Stimulated activated CD4-positive, alpha-beta T cell treated with anti-CD3 and anti-CD28 coated beads, Interleukin-12 subunit alpha, Interleukin-12 subunit beta, amount 100 ng/mL, for 4 hours (primary cell): ENCODE measurements around the gene MRTO4.
"Not testable (repeated sequence)": the region's sequence is repeated elsewhere in the genome, so short reads cannot be mapped to it uniquely, and the experiment has no call there.

Source experiments
- DNase-seq: peaks from one replicate; pipeline ENCODE4 v3.0.0-alpha.2; 2020

The MRTO4 gene

DNA sequence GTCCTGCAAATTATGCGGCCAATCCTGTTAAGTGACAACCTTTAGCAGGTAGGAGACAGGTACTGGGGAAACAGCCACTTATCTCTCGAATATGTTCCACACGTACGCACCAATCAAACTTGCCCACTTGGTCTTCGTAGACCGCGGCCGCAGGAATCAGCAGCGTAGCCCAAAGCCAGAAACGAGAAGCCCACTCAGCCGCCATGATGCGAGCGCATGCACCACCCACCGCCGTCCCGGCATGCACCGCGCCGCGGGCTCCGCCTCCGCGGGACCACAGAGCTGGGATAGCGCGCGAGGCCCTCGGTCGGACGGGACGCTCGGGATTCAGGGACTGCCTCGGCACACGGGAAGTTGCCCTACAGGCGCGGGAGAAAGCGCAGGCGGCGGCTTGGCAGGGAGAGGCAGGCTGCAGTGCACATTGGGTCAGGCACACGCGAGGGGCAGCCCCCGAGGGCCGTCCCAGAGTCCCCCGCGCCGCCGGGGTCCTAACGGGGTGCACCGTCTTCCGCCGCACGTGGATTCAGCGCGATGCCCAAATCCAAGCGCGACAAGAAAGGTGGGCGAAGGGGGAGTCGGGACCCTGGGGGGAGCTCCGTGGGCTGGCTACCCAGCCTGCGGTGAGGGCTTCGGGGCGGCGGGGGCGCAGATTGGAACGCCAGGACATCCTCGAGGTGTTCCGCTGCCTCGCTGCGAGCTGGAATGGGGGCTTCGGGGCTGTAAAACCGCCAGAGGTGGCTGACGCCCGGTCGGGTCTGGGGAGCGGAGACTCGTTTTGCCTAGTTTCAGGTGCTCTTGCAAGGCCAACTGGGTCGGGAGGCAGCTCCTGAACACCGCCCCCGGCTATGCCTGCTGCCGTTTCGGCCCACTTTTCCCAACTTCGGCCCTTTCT is at the start of gene MRTO4, which contains the start of gene EMC1:
TSS of gene MRTO4 (plus strand) at position 501 of the 892 bp plus-strand sequence. CDS start at position 532, 31 bp downstream.
TSS of gene EMC1 (minus strand) at position 220 of the 892 bp plus-strand sequence. CDS start at position 205, 15 bp downstream.
- DNase-seq = peak; percentile 89

DNA sequence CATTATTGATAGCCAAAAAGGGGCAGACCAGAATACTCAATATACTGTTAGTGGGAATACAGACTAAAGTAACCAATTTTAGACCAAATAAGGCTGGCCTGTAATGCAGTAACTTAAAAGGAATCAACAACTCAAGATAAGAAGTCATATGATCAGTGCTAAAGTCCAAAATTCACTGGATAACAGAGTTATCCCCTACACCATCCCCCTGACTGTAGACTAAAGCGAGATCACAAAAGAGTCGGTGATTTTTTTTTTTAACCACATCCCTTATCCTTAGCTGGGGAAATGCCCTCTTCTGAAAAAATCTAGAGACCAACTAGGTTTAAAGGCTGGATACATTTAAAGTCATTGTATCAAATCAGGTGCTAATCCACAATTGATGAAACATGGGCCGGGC is 49.2 kb upstream of the MRTO4 start:
- no peak for DNase-seq

DNA sequence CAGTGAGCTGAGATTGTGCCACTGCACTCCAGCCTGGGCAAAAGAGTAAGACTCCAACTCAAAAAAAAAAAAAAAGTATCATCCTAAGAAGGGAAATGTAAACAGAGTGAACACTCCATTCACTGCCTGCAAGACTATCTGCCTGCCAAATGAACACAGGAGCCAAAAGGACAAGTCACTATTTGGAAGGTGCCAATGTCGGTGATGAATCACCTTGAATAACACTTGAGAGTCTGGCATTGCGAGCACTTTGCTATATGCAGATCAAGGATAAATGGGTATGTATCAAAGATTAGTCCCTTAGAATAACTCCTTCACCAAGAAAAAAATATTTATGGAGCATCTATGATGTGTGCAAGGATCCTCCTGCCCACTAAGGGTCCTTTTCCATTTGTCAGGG is 48.2 kb upstream of the MRTO4 start:
- no peak for DNase-seq

DNA sequence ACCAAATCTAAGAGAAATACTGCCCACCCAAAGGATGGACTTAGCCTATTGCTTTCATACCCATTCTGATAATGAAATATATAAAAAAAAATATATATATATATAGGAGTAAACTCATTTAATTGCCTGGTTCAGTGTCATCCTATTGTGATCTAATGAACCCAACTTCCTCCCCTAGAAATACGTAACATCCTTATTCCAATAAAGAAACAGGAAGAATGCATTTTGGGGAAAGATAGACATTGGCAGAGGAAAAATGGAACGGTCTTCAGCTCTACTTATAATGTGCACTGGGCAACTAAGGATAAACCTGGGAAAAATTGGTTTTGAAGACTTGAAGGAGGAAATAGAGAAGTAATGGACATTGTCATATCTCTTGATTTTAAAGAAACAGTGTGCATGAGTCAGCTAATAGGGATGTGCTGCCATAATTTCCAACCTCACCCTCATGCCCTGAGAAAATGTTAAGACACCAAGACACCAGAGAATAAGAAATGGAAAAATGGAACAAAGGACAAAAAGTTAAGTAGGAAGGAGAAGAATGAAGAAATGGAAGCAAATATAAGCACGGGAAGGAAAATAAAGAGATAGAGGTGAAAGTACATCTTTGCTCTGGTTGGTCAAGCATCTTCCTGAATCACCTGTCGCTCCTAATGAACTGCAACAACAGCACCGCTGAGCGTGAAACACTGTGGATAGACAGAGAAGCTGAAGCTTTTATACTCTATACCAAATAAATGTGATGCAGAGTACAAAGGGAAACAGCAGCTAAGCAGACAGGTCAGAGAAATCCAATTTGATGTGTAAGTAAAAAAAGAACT is 46.9 kb upstream of the MRTO4 start:
- no peak for DNase-seq

GRCh38 chr1:19205403-19205802 is 46.2 kb upstream of the MRTO4 start:
- DNase-seq = no peak

- no peak for DNase-seq
Measured at GRCh38 chr1:19205845-19206244, 45.8 kb upstream of the MRTO4 start.

GRCh38 chr1:19206947-19207346 is 44.7 kb upstream of the MRTO4 start:
- no peak for DNase-seq

GRCh38 chr1:19208710-19209438 is 42.7 kb upstream of the MRTO4 start:
- DNase-seq = no peak

DNA sequence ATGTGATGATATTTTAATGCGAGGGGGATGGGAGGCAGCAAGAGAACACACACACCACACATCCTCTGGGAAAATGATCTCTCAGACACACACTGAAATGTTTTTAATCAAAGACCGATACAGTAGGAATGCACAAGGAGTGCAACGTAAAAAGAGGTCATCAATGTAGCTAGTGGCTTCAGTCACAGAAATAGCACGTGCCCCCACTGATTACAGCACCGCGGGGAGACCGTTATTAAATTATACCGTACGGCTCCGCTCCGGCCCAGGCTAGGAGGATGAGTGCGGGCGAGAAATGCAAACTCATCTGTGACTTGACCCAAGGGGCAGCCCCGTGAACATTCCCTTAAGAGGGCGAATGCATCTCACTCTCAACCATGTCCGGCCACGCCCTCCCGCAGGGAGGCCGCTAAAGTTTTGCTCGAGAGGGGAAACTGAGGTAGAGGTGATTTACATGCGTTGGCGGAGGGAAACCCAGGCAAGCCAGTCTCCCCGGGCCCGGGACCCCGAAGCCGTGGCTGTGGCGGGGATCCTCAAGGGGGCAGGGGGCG is 42.1 kb upstream of the MRTO4 start:
- peak; percentile 64 for DNase-seq

DNA sequence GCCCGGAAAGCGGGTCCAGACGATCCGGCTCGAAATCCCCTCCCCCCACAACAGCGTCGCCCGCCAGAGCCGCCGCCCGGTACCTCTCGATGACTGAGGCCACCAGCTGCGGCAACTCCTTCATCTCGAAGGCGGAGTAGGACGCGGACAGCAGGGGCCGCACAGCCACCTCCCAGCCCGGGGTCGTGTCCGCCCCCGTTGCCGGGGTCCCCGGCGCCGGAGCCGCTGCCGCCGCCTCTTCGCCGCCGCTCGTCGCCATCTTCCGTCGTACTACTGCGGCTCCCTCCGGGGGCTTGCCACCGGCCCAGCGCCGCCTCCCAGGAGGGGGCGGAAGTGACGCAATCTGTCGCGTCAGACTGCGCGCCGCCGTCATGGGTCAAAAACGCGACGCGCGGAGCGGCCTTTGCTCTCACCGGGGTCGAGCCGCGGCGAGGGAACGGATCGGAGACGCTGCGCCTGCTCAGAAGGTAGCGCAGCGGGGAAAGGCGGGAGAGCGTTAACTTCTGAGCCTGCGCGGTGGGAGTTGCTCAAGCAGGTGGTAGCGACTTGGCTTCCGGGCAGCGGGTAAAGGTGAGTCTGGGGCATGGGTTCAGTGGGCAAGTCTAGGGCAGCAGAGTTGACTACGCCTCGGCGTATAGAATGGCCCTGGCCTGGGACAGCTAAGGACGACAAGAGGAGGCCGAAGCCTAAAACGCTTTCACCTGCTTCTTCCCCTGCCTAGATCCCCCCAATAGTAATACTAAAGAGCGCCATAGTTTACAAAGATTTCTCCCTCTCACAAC is 41.4 kb upstream of the MRTO4 start, which contains the start of gene UBR4:
TSS of gene UBR4 (minus strand) at position 277 of the 782 bp plus-strand sequence. CDS start at position 259, 18 bp downstream.
- peak; percentile 97 for DNase-seq

- no peak for DNase-seq
Measured at GRCh38 chr1:19210772-19211549, 40.6 kb upstream of the MRTO4 start.

- no peak for DNase-seq
Measured at GRCh38 chr1:19212167-19212566, 39.4 kb upstream of the MRTO4 start.

DNA sequence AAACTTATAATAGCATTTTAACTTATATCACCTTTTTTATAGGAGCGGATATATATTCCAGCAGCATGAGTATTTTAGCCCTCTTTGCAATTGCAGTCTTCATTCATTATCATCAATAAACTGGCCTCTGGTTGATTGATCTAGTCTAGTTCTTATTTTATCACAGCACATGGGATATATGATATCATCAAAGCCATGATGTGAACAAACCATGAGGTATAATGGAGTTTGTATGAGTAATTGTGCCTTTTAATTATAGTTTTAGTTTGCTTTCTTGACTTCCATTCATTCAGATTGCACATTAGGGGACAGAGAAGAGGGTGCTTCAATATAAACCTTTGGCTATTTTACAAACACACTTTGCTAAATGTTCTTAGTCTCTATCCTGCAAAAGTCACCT is 38.0 kb upstream of the MRTO4 start:
- DNase-seq = no peak

- DNase-seq = not testable (repeated sequence)
Measured at GRCh38 chr1:19216585-19216984, 35.0 kb upstream of the MRTO4 start.

DNA sequence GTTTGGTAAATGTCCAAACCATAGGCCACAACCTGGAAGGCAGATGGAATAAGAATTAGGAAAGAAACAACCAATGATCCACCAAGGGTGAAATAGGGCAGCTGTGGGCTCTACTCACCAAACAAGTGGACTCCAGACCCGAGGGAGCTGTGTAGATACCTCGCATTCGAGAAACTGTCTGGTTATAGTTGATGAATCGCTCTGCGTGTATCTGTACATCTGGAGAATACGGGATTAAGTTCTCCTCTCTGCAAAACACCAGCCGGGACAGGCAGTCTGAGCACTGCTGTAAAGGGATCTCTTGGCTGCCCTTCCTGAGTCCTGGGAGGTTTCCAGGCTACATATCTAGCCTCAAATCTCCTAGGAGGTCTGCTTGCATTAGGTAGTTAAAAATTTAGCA is 32.2 kb upstream of the MRTO4 start:
- no peak for DNase-seq

DNA sequence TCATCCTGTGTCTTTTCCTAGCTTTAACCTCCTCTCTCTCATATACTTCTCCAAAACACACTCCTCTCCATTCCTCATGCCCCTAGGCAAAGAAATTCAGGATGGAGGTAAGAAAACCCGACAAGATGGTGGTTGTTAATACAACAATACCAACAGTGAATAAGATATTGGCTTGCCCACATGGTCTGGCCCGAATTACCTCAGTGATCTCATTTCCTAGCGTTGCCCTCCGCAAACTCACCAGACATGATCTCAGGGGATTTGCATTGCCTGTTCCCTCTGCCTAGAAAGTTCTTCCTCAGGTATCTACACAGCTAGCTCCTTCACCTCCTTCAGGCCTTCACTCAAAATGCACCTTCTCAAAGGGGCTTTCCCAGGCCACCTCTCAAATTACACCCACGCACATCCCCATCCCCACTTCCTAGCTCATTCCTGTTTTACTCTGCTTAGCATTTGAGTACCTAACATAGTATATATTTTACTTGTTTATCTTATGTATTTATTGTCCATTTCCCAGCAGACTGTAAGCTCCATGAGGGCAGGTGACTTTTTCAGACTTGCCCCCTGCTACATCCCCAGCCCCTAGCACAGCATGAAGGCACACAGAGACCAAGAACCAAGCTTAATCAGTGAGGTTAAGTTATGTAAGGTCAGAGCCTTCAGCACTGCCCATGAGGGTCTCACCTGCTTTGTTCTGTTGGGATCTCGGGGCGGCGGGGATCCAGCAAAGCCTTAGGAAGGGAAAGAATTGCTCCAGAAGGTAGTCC is 31.3 kb upstream of the MRTO4 start:
- no peak for DNase-seq

DNA sequence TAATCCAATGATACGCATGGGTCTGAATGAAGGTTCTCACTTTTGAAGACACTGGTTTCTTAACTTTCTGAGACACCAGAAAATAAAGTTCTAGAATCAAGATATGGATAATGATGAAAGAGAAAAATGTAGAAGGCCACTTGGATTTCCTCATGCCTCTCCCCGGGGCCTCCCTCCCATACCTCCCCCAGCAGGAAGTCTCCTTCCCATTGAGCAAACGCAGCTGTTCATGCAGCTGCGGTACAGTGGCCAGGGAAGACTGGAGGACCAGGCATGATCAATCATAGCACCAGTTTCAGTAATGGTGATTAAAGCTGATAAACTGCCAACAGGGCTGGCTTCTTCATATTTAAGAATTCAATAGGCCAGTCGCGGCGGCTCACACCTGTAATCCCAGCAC is 30.6 kb upstream of the MRTO4 start:
- DNase-seq = no peak

DNA sequence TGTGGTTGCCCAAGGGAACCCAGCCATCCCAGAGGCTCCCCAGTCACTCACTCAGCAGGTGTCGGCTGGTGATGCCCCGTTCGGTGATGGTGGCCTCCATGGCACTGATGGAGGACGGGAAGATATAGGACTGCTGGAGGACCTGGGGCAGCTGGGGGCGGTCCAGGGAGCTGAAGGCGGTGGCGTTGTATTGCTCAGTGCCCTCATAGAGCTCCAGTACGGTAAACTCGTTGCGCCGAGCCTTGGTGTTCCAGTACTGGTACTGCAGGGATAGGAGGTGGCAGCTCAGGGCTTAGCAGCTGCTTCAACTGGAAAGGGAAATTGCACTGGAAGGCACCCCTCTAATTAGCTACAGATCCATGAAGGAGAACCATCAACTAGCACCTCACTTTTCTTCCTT is 29.0 kb upstream of the MRTO4 start:
- no peak for DNase-seq

DNA sequence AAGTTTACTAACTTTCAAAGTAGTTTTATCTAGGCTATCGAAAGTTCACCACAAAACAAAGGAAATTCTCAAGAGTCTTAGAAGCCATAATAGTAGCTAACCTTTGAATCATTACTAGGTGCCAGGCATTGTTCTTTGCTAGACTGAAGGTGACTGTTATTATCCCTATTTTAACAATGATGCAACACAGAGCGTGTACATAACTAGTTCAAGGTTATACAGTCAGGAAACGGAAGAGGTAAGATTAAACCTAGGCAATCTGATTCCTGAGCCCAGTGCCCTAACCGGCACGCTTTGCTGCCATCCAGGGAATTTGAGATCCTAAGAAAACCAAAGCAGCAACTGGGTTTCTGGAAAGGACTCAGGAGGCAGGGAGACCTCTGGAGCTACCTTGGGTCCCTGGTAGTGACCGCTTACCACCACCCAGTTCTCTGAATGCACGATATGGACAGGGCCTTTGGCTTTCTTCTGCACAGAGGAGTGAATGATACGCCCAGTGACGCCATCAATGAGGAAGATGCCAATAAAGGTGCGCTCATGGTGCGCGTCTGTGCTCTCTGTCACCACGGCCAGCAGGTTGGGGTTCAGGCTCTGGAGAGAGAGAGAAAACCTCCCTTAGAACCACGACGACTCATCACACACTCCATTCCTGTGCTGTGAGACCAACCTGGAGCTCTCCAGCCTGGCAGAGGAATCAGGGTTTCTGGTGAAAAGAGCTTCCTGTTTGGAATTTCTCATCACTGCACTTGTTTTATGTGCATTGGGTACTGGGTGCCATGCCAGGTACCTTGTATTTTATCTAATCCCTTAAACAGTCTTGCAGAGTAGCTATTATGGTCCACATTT is 28.4 kb upstream of the MRTO4 start:
- no peak for DNase-seq
